Measurements from ENCODE around the gene CHAT.

CHAT gene

DNA sequence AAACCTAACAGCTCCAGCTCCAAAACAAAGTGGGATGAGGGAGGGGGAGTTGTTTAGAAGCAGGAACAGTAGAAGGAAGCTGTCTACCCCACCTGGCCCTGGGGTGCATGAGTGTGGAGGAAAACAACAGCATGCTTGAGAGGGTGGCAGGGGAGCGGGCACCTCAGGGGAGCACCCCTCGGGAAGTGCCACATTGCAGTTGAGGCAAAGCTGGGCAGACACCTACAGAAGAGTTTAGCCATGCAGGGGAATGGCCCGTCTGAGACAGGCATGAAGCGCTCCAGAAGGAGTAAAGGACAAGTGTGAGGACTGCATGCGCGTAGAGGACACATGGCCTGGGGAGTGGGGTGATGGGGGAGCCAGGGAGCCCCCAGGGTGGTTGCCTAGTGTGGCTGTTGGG, 18.1 kb downstream of the CHAT start:
- DNase-seq (ENCODE audit: low spot score), result no peak

- no peak for DNase-seq (ENCODE audit: low spot score)
Measured at GRCh38 chr10:49632406-49633317, 18.8 kb downstream of the CHAT start.

DNA sequence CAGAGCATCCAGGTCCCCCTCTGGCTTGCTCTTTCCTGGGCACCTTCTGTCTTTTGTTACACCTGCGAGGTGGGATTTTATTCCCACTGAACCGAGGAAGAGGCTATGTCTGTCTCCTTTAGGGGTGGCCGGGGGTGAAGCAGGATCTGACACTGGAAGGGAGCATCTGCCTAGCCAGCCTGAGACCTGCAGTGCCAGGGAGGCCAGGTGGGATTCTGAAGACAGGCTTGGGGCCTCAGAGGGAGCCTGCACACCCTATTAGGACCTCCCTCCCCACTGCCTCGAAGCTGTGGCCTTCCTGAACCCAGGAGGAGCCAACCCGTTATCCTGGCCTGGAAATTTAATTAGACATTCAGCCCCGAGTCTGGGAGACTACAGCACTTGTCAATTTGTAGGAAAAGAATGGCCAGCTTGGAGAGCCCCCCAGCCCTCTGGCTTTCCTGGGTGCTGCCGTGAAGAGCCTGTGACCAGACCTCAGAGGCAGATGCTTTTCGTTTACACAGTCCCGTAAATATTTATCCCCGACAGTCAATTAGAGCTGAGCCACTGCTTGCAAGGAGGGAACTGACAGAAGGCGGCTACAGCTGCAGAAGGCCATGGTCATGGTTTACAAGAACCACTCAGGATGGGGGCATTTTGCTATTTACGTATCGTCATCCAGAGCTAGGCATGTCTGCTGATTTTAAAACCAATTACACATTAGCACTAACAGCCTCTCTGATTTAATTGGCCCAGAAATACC, 19.7 kb downstream of the CHAT start:
- no peak for DNase-seq (ENCODE audit: low spot score)

GRCh38 chr10:49634069-49634660, 20.3 kb downstream of the CHAT start:
- DNase-seq (ENCODE audit: low spot score), result no peak

- no peak for DNase-seq (ENCODE audit: low spot score)
Measured at GRCh38 chr10:49642311-49642710, 28.5 kb downstream of the CHAT start.

DNA sequence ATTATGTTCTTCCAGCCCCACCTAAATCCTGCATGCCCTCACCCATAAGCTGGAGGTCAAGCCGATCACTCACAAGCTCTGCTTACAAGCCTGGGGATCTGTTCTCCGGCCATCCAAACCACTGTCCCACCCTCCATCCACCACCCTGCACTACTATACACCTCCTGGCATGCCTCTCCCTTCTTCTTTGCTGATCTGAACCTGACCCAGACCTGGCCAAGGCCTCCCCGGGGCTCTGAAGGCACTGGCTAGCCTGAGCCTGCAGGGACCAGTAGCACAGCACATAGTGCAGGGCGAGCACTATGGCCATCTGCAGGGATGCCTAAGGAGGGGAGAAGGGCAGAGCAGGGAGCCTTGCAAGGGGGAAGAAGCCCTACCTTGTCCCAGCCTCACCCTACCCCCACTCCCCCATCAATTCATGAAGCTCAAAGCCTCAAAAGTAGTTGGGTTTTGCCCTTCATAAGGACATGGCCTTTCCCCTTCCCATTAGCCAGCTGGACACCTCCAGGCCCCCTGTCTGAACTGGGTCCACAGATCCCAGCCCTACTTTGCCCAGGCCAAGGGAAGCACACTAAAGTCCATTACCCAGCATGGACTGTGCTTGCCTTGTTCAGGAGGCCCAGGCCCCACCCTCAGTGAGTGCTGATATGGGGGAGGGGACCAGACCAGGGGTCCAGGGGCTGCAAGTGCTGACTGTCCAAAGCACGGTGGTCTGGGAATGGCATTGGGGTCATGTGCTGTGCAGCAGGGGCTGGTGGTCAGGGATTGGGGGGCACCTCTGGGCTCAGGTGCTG, 29.6 kb downstream of the CHAT start:
- DNase-seq (ENCODE audit: low spot score), result no peak

DNA sequence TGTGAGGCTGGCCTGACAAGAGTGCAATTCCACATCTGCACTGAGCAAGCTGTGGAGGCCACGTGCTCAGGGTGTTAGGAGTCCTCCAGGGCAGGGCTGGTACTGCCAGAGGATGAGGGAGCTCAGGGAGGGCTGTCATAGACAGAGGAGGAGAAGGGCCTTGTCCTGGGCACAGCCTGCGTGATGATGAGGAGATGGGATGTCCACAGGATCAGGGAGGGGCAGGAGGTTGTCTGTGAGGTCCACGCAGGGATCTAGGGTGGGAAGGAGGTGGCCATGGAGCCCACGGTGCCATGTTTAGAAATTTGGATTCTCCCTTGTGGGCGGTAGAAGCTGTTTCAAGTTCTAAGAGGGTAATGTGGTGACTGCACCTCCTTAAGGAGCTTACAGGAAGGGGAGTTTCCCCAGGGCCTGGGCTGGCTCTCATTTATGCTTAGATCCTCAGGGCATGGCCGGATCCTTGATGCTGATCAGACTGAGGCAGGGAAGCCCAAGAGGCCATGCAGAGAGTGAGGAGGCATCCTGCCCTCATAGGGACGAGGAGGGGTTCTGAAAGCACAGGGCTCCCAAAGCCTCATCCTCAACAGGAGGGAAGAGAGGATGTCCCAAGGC, 30.3 kb downstream of the CHAT start:
- DNase-seq (ENCODE audit: low spot score), result no peak

DNA sequence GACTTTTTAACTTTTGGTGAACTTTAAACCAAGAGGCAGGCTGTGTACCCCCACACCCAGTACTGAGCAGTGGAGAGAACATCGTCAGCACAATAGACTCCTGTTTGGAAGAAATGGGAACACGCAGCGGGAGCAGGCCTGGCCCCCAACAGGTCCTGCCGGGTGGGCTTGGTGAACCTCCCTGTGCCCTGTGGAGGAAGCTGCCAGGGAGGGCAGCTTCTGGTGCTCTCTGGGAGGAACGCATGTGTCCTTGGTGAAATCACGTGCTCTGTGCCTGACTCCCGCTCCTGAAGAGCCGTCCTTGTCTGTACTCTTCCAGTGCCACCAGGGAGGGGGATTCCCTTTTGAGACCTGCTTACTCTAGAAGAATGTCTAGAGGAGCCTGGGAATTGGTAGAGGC, 31.6 kb downstream of the CHAT start:
- no peak for DNase-seq (ENCODE audit: low spot score)

DNA sequence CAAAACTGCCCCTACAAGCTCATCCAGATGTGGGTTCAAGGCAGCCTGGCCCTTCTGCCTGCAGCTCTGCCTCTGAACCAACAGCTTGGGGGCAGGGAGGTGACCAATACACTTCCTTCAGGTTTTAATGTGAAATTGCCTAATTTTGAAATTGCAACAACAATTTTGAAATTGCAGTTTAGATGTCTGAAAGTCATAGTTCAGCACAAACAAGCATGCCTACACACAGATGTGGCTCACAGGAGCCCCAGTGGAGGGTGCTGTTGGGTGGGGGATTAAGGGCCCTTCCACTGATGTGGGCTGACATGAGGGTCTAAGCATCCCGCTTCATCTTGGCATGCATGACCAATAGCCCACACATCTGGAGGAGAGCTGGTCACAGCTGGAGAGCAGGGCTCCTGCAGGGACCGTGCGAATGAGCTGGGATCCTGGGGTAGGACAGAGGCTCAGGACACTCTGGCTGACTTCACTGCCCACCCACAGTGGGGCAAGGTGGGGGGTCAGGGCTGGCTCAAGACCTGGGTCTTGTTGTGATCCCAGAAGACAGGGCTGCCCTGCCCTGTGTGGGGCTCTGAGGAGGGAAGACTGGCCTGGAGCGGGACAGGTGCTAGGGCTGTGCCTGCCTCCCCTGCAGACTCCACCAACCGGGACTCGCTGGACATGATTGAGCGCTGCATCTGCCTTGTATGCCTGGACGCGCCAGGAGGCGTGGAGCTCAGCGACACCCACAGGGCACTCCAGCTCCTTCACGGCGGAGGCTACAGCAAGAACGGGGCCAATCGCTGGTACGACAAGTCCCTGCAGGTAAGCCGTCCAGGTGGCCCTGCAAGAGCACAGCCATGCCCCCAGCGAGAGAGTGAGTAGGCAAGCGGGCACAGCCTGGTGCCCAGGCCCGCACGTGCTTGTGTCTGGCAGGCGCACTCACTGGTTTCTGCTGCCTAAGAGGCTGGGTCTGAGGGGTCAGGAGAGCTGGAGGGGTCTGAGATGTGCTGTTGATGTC, 32.3 kb downstream of the CHAT start:
- no peak for DNase-seq (ENCODE audit: low spot score)

DNA sequence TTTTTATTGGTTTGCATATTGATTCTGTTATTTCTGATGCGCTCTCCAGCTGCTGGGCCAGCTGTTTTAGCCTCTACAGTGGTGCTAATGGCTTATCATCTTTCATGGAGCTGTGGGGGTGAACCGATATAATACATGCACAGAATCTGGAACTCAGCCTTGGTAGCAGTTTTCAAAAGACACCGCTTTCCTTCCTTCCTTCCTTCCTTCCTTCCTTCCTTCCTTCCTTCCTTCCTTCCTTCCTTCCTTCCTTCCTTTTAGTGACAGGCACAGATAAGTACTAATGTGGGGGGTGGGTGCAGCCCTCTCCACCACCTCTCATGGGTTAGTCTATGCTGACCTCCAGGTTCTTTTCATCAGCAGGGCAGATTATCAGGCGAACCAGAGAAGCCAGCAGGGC, 33.7 kb downstream of the CHAT start:
- no peak for DNase-seq (ENCODE audit: low spot score)

DNA sequence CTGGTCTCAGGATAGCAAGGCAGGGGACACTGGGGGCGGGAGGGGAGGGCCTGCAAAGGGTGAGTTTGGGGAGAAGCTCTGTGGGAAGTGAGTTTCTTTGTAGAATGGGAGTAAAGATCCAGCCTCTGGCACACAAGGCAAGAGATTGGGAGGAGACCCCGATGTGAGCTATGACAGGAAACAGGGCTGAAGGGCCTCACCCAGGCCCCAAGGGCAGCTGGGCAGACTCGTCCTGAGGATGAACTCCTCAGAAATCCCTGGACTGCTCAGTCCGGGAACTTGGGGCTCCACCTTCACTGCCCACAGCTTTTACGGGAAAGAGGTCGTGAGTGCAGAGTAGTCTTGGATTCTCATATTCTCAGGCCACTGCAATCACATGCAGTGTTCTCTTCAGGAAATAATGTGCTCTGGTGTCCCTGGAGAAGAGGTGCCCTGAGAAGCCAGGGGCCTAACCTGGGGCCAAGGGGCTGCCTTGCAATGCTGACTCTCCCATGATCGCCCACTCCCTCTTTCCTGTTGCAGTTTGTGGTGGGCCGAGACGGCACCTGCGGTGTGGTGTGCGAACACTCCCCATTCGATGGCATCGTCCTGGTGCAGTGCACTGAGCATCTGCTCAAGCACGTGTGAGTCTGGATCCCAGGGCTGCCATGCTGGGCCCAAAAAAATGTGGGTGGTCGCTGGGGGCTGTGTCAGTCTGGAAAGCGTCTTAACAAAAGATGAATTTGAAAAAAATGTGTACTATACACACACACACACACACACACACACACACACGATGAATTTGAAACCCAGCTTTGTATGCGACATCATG, 34.4 kb downstream of the CHAT start:
- no peak for DNase-seq (ENCODE audit: low spot score)

DNA sequence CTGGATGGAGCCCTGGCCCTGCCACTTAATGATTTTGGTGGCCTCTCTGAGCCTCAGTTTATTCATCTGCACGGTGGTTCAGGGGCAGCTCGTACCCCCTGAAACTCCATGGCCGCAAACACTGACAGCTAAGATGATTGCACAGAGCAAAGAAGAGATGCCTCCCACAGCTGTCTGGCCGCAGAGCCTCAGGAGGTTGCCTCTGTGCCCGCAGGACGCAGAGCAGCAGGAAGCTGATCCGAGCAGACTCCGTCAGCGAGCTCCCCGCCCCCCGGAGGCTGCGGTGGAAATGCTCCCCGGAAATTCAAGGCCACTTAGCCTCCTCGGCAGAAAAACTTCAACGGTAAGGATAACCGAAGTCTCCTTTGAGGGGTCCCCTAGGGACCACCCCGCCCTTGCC, 35.5 kb downstream of the CHAT start:
- no peak for DNase-seq (ENCODE audit: low spot score)

GRCh38 chr10:49649936-49650723, 36.3 kb downstream of the CHAT start:
- DNase-seq (ENCODE audit: low spot score), result no peak

DNA sequence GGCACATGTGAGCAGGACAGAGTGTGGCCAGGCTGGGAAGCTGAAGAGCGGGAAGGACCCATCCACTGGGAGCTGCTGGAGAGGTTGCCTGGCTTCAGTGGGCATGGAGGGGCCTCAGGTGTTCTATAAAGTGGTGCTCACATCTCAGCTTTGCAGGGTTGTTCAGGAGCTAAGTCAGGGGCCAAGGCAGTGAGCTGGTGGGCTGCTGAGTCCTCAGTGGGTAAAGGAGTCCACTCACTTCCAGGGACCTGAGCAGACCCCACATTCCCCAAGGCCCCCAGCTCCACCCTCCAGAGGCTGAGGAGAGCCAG, 36.8 kb downstream of the CHAT start:
- no peak for DNase-seq (ENCODE audit: low spot score)

DNA sequence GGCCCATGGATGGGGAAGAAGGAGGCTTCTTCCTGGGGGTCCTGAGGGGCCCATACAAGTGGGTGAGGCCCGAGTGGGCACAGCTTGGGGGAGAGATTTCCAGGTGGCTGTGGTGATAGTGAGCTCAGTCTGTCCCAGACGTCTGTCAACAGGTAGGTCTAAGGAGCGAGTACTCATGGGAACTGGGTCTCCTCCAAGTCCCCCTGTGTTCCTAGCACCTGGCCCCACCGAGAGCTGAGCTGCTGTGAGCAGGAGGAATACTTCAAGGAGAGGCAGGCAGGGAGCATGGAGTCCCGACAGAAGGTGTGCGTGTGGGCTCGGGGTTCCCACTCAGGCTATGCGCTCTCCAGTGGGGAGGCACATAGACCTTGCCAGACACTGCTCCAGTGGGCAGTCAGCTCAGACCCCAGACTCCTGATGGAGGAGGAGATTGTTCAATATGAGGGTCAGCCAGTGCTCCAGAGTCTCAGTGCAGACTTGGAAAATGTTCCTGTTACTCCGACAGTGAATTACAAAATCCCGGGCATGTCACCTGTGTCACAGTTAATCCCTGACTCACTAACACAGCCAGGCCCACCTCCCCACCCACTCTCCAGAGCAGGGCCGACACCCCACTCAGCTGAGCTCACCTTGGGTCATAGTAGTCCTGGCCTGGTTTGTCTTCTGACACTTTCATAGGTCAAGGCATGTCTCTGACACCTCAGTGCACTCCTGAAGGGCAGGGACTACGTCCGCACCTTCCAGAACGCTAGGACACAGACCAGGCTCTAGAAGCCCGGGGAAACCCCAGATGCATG, 37.4 kb downstream of the CHAT start:
- DNase-seq (ENCODE audit: low spot score), result no peak

DNA sequence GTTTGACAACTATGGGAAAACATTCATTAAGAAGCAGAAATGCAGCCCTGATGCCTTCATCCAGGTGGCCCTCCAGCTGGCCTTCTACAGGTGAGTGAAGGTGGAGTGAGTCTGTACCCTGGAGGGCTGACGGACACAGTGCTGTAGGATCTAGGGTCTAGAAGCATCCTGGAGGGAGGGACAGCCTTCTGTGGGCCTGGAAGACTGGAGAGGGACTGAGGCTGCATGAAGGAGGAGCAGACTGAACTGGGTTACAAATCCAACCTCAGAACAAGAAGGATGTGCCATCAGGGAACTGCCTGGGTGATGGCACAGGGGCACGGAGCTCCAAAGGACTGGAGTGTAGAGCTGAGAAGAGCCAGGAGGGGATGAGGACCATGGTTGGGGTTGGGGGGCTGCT, 38.1 kb downstream of the CHAT start:
- no peak for DNase-seq (ENCODE audit: low spot score)

- no peak for DNase-seq (ENCODE audit: low spot score)
Measured at GRCh38 chr10:49652421-49653272, 38.8 kb downstream of the CHAT start.
